KMS-11 (cell line): ENCODE measurements around the gene TBC1D1.

Source experiments
- H2AFZ ChIP-seq: fragments of 200-600 bp; sonication (generic); 2 replicates; pipeline ENCODE4 v1.6.1; 2016; ENCODE audit warnings: antibody characterized with exemption, mixed run types, low read depth
- H3K27ac ChIP-seq: fragments of 200-600 bp; sonication (generic); 2 replicates; pipeline ENCODE4 v1.6.1; 2016; ENCODE audit warnings: mild to moderate bottlenecking, mixed run types
- H3K27me3 ChIP-seq: fragments of 200-600 bp; sonication (generic); 2 replicates; pipeline ENCODE4 v1.6.1; 2017; ENCODE audit warnings: mild to moderate bottlenecking, low read depth, mixed run types, moderate library complexity; ENCODE audit not compliant: insufficient read depth
- H3K36me3 ChIP-seq: fragments of 200-600 bp; sonication (generic); 2 replicates; pipeline ENCODE4 v1.6.1; 2017; ENCODE audit warnings: mild to moderate bottlenecking, mixed run types; ENCODE audit not compliant: insufficient read depth
- H3K4me1 ChIP-seq: fragments of 200-600 bp; sonication (generic); 2 replicates; pipeline ENCODE4 v1.6.1; 2016; ENCODE audit warnings: mild to moderate bottlenecking, low read depth, mixed run types; ENCODE audit not compliant: poor library complexity, severe bottlenecking
- H3K4me2 ChIP-seq: fragments of 200-600 bp; sonication (generic); 2 replicates; pipeline ENCODE4 v1.7.0; 2016; ENCODE audit warnings: mild to moderate bottlenecking, mixed run types
- H3K4me3 ChIP-seq: fragments of 200-600 bp; sonication (generic); IDR thresholded peaks from 2 replicates; pipeline ENCODE4 v1.6.1; 2017; ENCODE audit warnings: low read depth, low read length, mixed read lengths; ENCODE audit not compliant: insufficient read depth
- H3K79me2 ChIP-seq: fragments of 200-600 bp; sonication (generic); 2 replicates; pipeline ENCODE4 v1.6.1; 2016; ENCODE audit warnings: low read depth, mixed run types; ENCODE audit not compliant: insufficient read depth
- H3K9ac ChIP-seq: fragments of 200-600 bp; sonication (generic); 2 replicates; pipeline ENCODE4 v1.6.1; 2016; ENCODE audit warnings: mild to moderate bottlenecking, mixed run types
- H4K20me1 ChIP-seq: fragments of 200-600 bp; sonication (generic); 2 replicates; pipeline ENCODE4 v1.6.1; 2016; ENCODE audit warnings: mild to moderate bottlenecking, mixed run types; ENCODE audit not compliant: insufficient read depth
- TF ChIP-seq, protein P1 (sequence below): fragments of 200-600 bp; sonication (generic); conservative IDR thresholded peaks from 2 replicates; pipeline ENCODE4 v1.6.1; 2017; ENCODE audit warnings: low read depth, mild to moderate bottlenecking, antibody characterized with exemption, low read length, moderate library complexity, mixed read lengths

Gene TBC1D1

DNA sequence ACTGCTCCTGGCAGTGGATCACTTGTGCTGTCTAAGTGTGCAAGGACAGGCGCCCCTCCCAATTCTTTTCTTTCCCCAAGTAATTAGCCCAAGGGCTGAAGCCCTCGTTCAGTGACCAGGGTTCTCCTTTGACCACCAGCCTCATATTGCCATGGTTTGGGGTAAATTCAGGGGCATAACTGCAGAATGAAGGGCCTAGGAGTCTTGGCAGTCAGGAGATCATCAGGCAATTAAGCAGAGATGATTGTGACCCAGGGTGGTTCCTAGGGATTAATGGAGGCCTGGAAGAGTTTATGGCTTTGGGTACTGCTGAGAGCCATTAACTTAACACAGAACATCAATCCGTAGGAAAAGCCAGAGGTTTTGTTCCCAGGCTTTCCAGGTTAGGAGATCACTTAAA is 240.0 kb downstream of the TBC1D1 start:
- Histone ChIP-seq H2AFZ (no peak overlapping the region), H3K36me3 (no peaks in the 10 kb centered on the region), H3K27me3 (no peaks in the 10 kb centered on the region), H3K79me2 (no peaks in the 10 kb centered on the region), H3K4me3 (no peak overlapping the region), H3K9ac (peak overlapping the region; percentile 78), H3K4me1 (peaks cover 85% of the 10 kb centered on the region), H4K20me1 (no peaks in the 10 kb centered on the region), H3K4me2 (peak overlapping the region; percentile 98), H3K27ac (peak overlapping the region; percentile 99)
- TF ChIP-seq, protein P1, sequence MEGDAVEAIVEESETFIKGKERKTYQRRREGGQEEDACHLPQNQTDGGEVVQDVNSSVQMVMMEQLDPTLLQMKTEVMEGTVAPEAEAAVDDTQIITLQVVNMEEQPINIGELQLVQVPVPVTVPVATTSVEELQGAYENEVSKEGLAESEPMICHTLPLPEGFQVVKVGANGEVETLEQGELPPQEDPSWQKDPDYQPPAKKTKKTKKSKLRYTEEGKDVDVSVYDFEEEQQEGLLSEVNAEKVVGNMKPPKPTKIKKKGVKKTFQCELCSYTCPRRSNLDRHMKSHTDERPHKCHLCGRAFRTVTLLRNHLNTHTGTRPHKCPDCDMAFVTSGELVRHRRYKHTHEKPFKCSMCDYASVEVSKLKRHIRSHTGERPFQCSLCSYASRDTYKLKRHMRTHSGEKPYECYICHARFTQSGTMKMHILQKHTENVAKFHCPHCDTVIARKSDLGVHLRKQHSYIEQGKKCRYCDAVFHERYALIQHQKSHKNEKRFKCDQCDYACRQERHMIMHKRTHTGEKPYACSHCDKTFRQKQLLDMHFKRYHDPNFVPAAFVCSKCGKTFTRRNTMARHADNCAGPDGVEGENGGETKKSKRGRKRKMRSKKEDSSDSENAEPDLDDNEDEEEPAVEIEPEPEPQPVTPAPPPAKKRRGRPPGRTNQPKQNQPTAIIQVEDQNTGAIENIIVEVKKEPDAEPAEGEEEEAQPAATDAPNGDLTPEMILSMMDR: no peak

DNA sequence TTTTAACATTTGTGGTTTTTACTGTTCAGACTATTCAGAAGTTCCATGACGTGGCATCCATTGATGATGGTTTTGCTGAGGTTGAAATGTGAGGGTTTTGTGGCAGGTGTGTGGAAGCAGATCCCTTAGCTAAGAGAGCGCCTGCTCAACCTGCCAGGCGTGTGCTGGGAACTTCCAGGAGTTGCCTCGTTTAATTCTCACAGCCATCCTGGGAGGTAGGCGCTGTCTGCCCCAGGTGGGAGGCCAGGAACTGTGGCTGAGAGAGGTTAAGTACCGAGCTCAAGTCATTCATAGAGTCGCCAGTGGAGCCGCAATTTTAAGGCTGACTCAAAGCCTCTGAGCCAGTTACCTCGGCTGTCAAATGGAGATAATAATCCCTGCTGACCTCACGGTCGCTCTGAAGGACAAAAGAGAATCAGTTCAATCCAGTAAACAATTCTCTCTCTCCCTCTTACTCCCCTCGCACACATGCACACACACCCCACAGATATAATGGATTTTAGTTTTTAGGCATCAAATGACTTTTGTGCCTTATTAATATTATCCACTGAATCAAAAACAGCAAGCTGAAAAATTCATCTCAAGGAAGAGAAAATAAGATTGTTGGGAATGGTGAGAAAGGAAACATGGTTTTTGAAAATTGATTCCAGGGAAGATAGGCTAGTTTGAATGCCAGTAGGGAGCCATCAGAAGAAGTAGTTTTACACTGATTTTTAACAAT is 240.6 kb downstream of the TBC1D1 start:
- peak overlapping the region; percentile 99 for H3K27ac ChIP-seq
- TF ChIP-seq, protein P1: no peak
- peaks cover 79% of the 10 kb centered on the region for H3K4me1 ChIP-seq

DNA sequence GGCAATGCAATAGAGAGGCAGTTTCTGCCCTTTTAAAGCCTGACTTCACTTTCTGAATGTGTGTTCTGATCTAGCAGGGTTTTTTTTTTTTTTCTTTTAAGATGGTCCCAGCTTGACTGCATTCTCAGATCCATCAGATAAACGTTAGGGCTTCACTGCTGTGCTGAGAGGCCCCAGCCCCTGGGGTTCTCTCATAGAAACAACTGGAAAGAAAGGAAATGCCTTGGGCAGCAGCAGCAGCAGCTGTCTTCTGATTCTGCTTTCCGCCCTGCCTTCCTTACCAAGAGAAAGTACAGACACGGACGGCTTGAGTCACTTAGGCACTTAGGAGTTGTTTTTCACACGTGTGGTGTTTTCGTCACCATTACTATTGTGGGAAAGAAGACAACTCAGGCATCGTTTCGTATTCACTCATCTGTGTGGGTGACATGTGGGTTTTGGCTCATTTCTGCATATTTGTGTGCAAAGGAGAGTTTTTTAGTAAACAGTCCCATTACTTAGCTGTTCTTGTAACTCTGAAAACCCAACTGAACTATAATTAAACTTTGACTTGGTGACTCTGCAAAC is 241.3 kb downstream of the TBC1D1 start:
- peak overlapping the region; percentile 99 for H3K27ac ChIP-seq
- no peaks in the 10 kb centered on the region for H3K79me2 ChIP-seq
- no peaks in the 10 kb centered on the region for H3K36me3 ChIP-seq
- peak overlapping the region; percentile 98 for H3K4me2 ChIP-seq
- H3K27me3 ChIP-seq: no peaks in the 10 kb centered on the region
- H3K4me1 ChIP-seq: peaks cover 72% of the 10 kb centered on the region
- TF ChIP-seq, protein P1: no peak
- H3K4me3 ChIP-seq: no peak overlapping the region
- H2AFZ ChIP-seq: no peak overlapping the region
- H3K9ac ChIP-seq: peak overlapping the region; percentile 78
- no peaks in the 10 kb centered on the region for H4K20me1 ChIP-seq

More for the DNA sequence above, 240.6 kb downstream of the TBC1D1 start:
- no peaks in the 10 kb centered on the region for H3K79me2 ChIP-seq
- H2AFZ ChIP-seq: no peak overlapping the region
- no peaks in the 10 kb centered on the region for H3K27me3 ChIP-seq
- H3K36me3 ChIP-seq: no peaks in the 10 kb centered on the region
- no peaks in the 10 kb centered on the region for H4K20me1 ChIP-seq
- peak overlapping the region; percentile 78 for H3K9ac ChIP-seq
- peak overlapping the region; percentile 98 for H3K4me2 ChIP-seq
- H3K4me3 ChIP-seq: no peak overlapping the region

DNA sequence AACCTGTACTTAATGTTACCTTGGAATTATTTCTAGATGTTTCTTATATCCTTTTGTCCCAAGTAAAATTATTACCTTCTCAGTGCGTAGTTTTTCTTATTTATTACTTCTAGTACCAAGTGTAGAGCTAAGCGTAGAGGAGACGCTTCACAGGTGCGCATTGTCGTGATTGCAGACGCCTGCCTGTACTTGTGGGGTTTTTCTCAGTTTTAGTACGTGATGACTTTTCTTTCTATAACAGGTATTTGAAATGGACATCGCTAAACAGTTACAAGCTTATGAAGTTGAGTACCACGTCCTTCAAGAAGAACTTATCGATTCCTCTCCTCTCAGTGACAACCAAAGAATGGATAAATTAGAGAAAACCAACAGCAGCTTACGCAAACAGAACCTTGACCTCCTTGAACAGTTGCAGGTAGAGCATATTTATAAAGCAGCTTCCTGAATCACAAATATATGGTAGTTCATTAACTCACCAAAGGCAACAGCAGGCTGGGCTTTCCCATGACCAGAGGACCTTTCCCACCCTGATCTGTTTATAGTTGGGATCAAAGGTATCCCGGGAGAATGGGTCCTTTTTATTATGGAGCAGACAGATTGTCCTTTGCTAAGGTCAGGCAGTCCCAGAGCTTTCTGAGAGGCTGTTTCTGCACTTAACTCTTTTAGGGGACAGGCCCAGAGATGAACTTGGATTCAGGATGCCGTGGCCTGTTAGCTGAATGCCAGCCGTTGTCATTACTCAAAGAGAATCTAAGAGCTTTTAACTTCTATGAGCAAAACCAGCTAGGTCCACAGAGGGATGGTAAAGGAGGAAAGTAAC is 242.2 kb downstream of the TBC1D1 start:
- H3K27ac ChIP-seq: peak overlapping the region; percentile 99
- peak overlapping the region; percentile 78; the same call in 1 of the 2 replicates for H3K9ac ChIP-seq
- TF ChIP-seq, protein P1: no peak
- no peaks in the 10 kb centered on the region for H3K36me3 ChIP-seq
- no peaks in the 10 kb centered on the region for H4K20me1 ChIP-seq
- no peaks in the 10 kb centered on the region for H3K79me2 ChIP-seq
- H3K4me2 ChIP-seq: peak overlapping the region; percentile 98
- no peak overlapping the region for H3K4me3 ChIP-seq
- H3K4me1 ChIP-seq: peaks cover 64% of the 10 kb centered on the region
- H2AFZ ChIP-seq: no peak overlapping the region
- no peaks in the 10 kb centered on the region for H3K27me3 ChIP-seq
